MM.1S (cell line): Measurements from ENCODE around the gene CDHR5.

ENCODE experiments used
- DNase-seq: peaks from one replicate; pipeline ENCODE4 v3.0.0-alpha.2; 2015
- H2AFZ ChIP-seq: fragments of 300-600 bp; sonication (generic); 2 replicates; pipeline ENCODE4 v1.6.0; 2016; ENCODE audit warnings: antibody characterized with exemption, low read length
- H3F3A ChIP-seq: fragments of 300-600 bp; sonication (generic); 2 replicates; pipeline ENCODE4 v1.6.1; 2016; ENCODE audit warnings: mild to moderate bottlenecking, antibody characterized with exemption, low read length, moderate library complexity, mixed read lengths; ENCODE audit not compliant: insufficient read depth
- H3K27ac ChIP-seq: fragments of 300-600 bp; sonication (generic); 2 replicates; pipeline ENCODE4 v1.5.1; 2016; ENCODE audit warnings: mild to moderate bottlenecking, low read length
- H3K27me3 ChIP-seq: fragments of 300-600 bp; sonication (generic); replicated peaks from 2 replicates; pipeline ENCODE4 v1.6.0; 2016; ENCODE audit warnings: low read length; ENCODE audit not compliant: insufficient read depth
- H3K36me3 ChIP-seq: fragments of 300-600 bp; sonication (generic); replicated peaks from 2 replicates; pipeline ENCODE4 v1.6.1; 2016; ENCODE audit warnings: mild to moderate bottlenecking, low read length, mixed read lengths; ENCODE audit not compliant: insufficient read depth
- H3K4me1 ChIP-seq: fragments of 300-600 bp; sonication (generic); 2 replicates; pipeline ENCODE4 v1.6.1; 2016; ENCODE audit warnings: low read length, mixed read lengths
- H3K4me2 ChIP-seq: fragments of 300-600 bp; sonication (generic); 2 replicates; pipeline ENCODE4 v1.6.0; 2016; ENCODE audit warnings: low read depth, low read length
- H3K4me3 ChIP-seq: fragments of 300-600 bp; sonication (generic); 2 replicates; pipeline ENCODE4 v1.5.1; 2016; ENCODE audit warnings: low read length, mixed read lengths
- H3K79me2 ChIP-seq: fragments of 300-600 bp; sonication (generic); 2 replicates; pipeline ENCODE4 v1.6.1; 2016; ENCODE audit warnings: mixed run types, low read length, mixed read lengths
- H3K9ac ChIP-seq: fragments of 300-600 bp; sonication (generic); 2 replicates; pipeline ENCODE4 v1.6.1; 2016; ENCODE audit warnings: low read length, mixed read lengths
- H3K9me2 ChIP-seq: fragments of 300-600 bp; sonication (generic); replicated peaks from 2 replicates; pipeline ENCODE4 v1.6.1; 2016; ENCODE audit warnings: mild to moderate bottlenecking, low read length, mixed read lengths; ENCODE audit not compliant: insufficient read depth
- H3K9me3 ChIP-seq: fragments of 300-600 bp; sonication (generic); replicated peaks from 2 replicates; pipeline ENCODE4 v1.6.1; 2016; ENCODE audit warnings: mild to moderate bottlenecking, low read length, mixed read lengths; ENCODE audit not compliant: insufficient read depth
- H4K20me1 ChIP-seq: fragments of 300-600 bp; sonication (generic); 2 replicates; pipeline ENCODE4 v1.6.1; 2016; ENCODE audit warnings: mild to moderate bottlenecking, low read length, moderate library complexity, mixed read lengths; ENCODE audit not compliant: insufficient read depth
- EZH2 ChIP-seq: fragments of 300-600 bp; sonication (generic); optimal IDR thresholded peaks from 2 replicates; pipeline ENCODE3; 2017; ENCODE audit warnings: low read depth, mild to moderate bottlenecking, antibody characterized with exemption, low read length, mixed read lengths
- EZH2phosphoT487 ChIP-seq: fragments of 300-600 bp; sonication (generic); IDR thresholded peaks from 2 replicates; pipeline ENCODE4 v1.6.1; 2018; ENCODE audit warnings: antibody characterized with exemption, low read length
- TF ChIP-seq, protein P1 (sequence below): fragments of 300-600 bp; sonication (generic); IDR thresholded peaks from 2 replicates; pipeline ENCODE4 v1.5.1; 2016; ENCODE audit warnings: antibody characterized with exemption, low read length, mixed read lengths

CDHR5 gene

DNA sequence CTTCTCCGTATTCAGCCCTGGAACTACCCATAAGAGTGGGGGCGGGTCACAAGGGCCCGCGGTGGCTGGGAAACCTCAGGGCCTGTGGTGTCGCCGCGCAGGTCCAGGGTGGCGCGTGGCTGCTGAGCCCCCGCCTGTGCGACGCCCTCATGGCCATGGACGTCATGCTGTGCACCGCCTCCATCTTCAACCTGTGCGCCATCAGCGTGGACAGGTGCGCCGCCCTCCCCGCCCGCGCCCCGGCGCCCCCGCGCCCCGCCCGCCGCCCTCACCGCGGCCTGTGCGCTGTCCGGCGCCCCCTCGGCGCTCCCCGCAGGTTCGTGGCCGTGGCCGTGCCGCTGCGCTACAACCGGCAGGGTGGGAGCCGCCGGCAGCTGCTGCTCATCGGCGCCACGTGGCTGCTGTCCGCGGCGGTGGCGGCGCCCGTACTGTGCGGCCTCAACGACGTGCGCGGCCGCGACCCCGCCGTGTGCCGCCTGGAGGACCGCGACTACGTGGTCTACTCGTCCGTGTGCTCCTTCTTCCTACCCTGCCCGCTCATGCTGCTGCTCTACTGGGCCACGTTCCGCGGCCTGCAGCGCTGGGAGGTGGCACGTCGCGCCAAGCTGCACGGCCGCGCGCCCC lies 14.7 kb upstream of the CDHR5 start:
- Histone ChIP-seq H3K4me1 (peaks cover 9% of the 10 kb centered on the region), H3F3A (peaks cover 3% of the 10 kb centered on the region; the same call in 1 of the 2 replicates), H3K9ac (no peak overlapping the region), H3K4me2 (no peak overlapping the region), H2AFZ (no peak overlapping the region), H4K20me1 (no peaks in the 10 kb centered on the region), H3K79me2 (no peaks in the 10 kb centered on the region), H3K36me3 (no peaks in the 10 kb centered on the region), H3K9me2 (no peaks in the 10 kb centered on the region), H3K27me3 (no peaks in the 10 kb centered on the region), H3K27ac (no peak overlapping the region), H3K9me3 (no peaks in the 10 kb centered on the region), H3K4me3 (no peak overlapping the region)
- TF ChIP-seq EZH2phosphoT487 (no peak), EZH2 (no peak)
- TF ChIP-seq, protein P1, sequence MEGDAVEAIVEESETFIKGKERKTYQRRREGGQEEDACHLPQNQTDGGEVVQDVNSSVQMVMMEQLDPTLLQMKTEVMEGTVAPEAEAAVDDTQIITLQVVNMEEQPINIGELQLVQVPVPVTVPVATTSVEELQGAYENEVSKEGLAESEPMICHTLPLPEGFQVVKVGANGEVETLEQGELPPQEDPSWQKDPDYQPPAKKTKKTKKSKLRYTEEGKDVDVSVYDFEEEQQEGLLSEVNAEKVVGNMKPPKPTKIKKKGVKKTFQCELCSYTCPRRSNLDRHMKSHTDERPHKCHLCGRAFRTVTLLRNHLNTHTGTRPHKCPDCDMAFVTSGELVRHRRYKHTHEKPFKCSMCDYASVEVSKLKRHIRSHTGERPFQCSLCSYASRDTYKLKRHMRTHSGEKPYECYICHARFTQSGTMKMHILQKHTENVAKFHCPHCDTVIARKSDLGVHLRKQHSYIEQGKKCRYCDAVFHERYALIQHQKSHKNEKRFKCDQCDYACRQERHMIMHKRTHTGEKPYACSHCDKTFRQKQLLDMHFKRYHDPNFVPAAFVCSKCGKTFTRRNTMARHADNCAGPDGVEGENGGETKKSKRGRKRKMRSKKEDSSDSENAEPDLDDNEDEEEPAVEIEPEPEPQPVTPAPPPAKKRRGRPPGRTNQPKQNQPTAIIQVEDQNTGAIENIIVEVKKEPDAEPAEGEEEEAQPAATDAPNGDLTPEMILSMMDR, result no peak
- no peak for DNase-seq

DNA sequence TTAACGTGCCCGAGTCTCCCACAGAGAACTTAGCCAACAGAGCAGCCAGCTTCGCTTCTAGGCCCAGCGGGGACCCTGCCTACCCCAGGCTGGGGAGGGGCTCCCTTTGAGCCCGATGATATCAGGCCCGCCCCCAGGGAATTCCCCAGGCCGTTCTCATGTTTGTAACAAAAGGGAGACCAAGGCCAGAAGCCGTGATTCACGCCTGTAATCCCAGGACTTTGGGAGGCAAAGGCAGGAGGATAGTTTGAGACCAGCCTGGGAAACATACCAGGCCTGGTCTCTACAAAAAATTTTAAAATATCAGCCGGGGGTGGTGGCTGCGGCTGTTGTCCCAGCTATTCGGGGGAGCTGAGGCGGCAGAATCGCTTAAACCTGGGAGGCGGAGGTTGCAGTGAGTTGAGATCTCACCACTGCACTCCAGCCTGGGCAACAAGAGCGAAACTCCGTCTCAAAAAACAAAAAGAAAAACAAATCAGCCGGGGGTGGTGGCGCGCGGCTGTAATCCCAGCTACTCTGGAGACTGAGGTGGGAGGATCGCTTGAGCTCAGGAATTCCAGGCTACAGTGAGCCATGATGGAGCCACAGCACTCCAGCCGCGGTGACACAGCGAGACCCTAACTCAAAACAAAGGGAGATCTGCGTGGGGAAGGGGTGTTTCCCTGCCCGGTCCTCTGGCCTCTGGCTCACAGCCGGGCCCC lies 14.0 kb upstream of the CDHR5 start:
- Histone ChIP-seq H4K20me1 (no peaks in the 10 kb centered on the region), H3K4me2 (no peak overlapping the region), H3K27ac (no peak overlapping the region), H3K4me3 (no peak overlapping the region), H2AFZ (no peak overlapping the region), H3K9ac (no peak overlapping the region), H3K4me1 (peaks cover 7% of the 10 kb centered on the region), H3K27me3 (no peaks in the 10 kb centered on the region), H3F3A (no peaks in the 10 kb centered on the region; the same call in 1 of the 2 replicates), H3K36me3 (no peaks in the 10 kb centered on the region), H3K79me2 (no peaks in the 10 kb centered on the region), H3K9me2 (no peaks in the 10 kb centered on the region), H3K9me3 (no peaks in the 10 kb centered on the region)
- TF ChIP-seq, protein P1, result no peak
- TF ChIP-seq EZH2, result no peak
- no peak for TF ChIP-seq EZH2phosphoT487
- no peak for DNase-seq

DNA sequence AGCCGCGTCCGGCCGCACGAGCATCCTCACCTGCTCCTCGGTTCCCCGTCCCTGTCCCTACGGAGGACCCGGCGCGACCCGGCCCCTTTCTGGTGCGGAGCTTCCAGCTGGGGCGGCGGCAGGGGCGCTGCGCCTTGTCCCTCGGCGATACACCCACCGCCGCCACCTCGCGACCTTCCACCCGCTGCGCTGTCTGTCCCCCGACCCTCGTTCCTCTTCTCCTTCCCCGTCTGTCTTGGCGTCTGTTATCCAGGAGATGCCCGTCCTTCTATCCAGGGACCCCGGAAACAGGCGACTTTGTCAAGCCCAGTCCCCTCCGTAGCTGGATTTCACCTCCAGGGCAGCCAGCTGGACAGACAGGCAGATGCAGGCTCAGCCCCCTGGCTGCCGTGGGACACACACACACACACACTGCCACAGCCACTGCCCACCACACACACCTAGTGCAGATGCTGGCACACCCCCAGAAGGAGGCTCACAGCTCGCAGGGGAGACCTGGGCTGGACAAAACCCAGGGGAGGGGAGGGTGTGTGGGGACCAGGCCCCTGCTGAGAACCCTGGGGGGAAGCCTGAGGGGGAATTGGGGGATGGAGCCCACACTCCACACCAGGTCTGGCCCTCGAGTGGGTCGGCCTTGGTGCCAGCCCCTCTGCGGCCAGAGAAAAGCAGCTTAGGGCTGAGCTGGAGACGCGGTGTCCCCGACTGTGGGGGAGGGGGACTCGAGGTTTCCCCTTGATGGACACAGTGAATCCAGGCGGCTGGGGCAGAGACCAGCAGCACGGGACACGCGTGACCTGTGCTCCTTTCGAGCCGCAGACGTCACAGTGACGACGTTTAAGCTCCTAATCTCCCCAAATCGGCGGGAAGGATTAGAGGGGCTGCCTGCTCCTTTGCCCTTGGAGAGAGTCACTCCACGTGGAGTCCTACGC lies 13.1 kb upstream of the CDHR5 start:
- Histone ChIP-seq H3K4me2 (no peak overlapping the region), H2AFZ (no peak overlapping the region), H3K27ac (no peak overlapping the region), H3K9me3 (no peaks in the 10 kb centered on the region), H3K79me2 (no peaks in the 10 kb centered on the region), H3F3A (no peaks in the 10 kb centered on the region), H3K9ac (no peak overlapping the region), H3K36me3 (no peaks in the 10 kb centered on the region), H4K20me1 (no peaks in the 10 kb centered on the region), H3K4me3 (no peak overlapping the region), H3K9me2 (no peaks in the 10 kb centered on the region), H3K27me3 (no peaks in the 10 kb centered on the region), H3K4me1 (no peaks in the 10 kb centered on the region)
- TF ChIP-seq, protein P1, result no peak
- TF ChIP-seq EZH2 (no peak), EZH2phosphoT487 (no peak)
- no peak for DNase-seq
